ENCODE results near the gene ZBTB17. TPM values are rescaled to one million over a fixed set of nuclear protein-coding genes. Genes with fewer than 3 reads are reported as not detected.

ZBTB17 gene
- total and polyA plus RNA-seq, 9 of the 15 experiments (the other 6 are each of a cell fraction or from before 2014, with no cell fraction given), result 1.1 to 53.4 (median 29.6) TPM

- TF ChIP-seq EP400 (IDR thresholded peaks at IDR 0.05), result no peak
- no peak for TF ChIP-seq ZBTB33 (CRISPR knock-in tag; IDR thresholded peaks at IDR 0.05)
- TF ChIP-seq BACH1 (tag; IDR thresholded peaks at IDR 0.05), result no peak
- TF ChIP-seq FOXP1 (CRISPR knock-in tag; IDR thresholded peaks at IDR 0.05), result no peak
- no peak for TF ChIP-seq ZNF551 (CRISPR knock-in tag; IDR thresholded peaks at IDR 0.05)
- TF ChIP-seq DPF2 (IDR thresholded peaks at IDR 0.05), result no peak
- no peak for TF ChIP-seq IFI16 (CRISPR knock-in tag; IDR thresholded peaks at IDR 0.05)
Observed at GRCh38 chr1:15940110-15941043, 35.5 kb downstream of the ZBTB17 start (continued).

All from K562 (cell line).